Activated CD4-positive, alpha-beta T cell treated with anti-CD3 and anti-CD28 coated beads for 36 hours (primary cell): ENCODE data around the gene COA6. TPM values are rescaled to one million over a fixed set of nuclear protein-coding genes. Genes with fewer than 3 reads are reported as not detected.
"Not testable (repeated sequence)": the region's sequence is repeated elsewhere in the genome, so short reads cannot be mapped to it uniquely, and the experiment has no call there.

Experiments
- ATAC-seq: fragments of 200-7000 bp; cut with Tn5 transposase; one replicate; pipeline ENCODE4 v1.10.0; 2021; ENCODE audit warnings: mild to moderate bottlenecking, moderate library complexity
- CTCF ChIA-PET: fragments of 350-600 bp; sonication (Branson Sonifier 250); formaldehyde crosslinking; loops from one replicate; lab custom pipeline; 2021; ENCODE audit warnings: antibody characterized with exemption; lab: Charles Lee
- POLR2A ChIA-PET: fragments of 350-600 bp; sonication (Branson Sonifier 250); formaldehyde crosslinking; loops from one replicate; lab custom pipeline; 2021; ENCODE audit warnings: antibody characterized with exemption, inconsistent platforms; lab: Charles Lee
- DNase-seq: peaks from one replicate; pipeline ENCODE4 v3.0.0-alpha.2; 2020
- H3K27ac Mint-ChIP-seq: one replicate; pipeline ENCODE4 v1.8.0; 2021; ENCODE audit warnings: mixed read lengths
- H3K27me3 Mint-ChIP-seq: one replicate; pipeline ENCODE4 v1.8.0; 2021; ENCODE audit warnings: mixed read lengths
- H3K36me3 Mint-ChIP-seq: one replicate; pipeline ENCODE4 v1.8.0; 2021; ENCODE audit warnings: low read depth, mixed read lengths
- H3K4me1 Mint-ChIP-seq: one replicate; pipeline ENCODE4 v1.8.0; 2021; ENCODE audit warnings: mixed read lengths
- H3K4me3 Mint-ChIP-seq: one replicate; pipeline ENCODE4 v1.8.0; 2021; ENCODE audit warnings: mild to moderate bottlenecking, moderate library complexity, mixed read lengths
- H3K9me3 Mint-ChIP-seq: one replicate; pipeline ENCODE4 v1.8.0; 2021; ENCODE audit warnings: low read depth, mixed read lengths
- intact Hi-C, 2 experiments: fragments of 100-400 bp; cut with DNase I in 1 of 2; cut with micrococcal nuclease in 1 of 2; formaldehyde crosslinking; loops; one replicate each; pipeline versions ENCODE4 v1.14.2 to v1.15.1; 2022 to 2024; cut with DNase I, micrococcal nuclease
- total RNA-seq, 2 experiments: library from RNA; stranded (reverse); gene quantifications; one replicate each; pipeline ENCODE4 v1.2.3, GENCODE V29; 2021

Gene COA6
- total RNA-seq, 2 experiments from 2014 or later: 56.5 to 69.5 TPM

DNA sequence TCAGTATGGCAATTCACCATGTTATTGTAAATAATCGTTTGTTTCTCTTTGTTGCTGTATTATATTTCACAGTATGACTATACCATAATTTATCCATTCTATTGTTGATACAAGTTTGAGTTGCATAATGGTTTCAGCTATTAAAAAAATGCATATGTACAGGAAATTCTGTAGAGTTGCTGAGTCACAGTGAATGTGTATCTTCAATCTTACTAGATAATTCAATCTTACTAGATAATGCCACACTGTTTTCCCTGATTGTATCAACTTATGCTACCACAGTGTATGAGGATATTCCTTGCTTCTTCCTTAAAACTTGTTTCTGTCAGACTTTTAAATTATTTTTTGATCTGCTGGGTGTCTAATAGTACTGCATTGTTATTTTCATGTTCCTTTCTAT, 3.5 kb upstream of the COA6 start:
- intact Hi-C loops: loop anchor here (5.0 to 10.0 kb wide), 4 partner anchors 42 to 1415 kb away; partner anchors contain the start of genes NTPCR (in 1 of the 2) and TARBP1 (in 1 of the 2)
- POLR2A ChIA-PET: no interaction called here
- Mint-ChIP-seq H3K9me3 (no peaks in the 10 kb centered on the region), H3K4me3 (no peak overlapping the region), H3K4me1 (peaks cover 35% of the 10 kb centered on the region), H3K27me3 (no peaks in the 10 kb centered on the region), H3K36me3 (peaks cover 9% of the 10 kb centered on the region), H3K27ac (no peak overlapping the region)
- CTCF ChIA-PET: interaction anchor here (0.6 kb wide), 1 partner anchor 153 kb away, joined by 3 read pairs; no protein-coding TSS in a partner anchor
- no peak for ATAC-seq
- DNase-seq: no peak

DNA sequence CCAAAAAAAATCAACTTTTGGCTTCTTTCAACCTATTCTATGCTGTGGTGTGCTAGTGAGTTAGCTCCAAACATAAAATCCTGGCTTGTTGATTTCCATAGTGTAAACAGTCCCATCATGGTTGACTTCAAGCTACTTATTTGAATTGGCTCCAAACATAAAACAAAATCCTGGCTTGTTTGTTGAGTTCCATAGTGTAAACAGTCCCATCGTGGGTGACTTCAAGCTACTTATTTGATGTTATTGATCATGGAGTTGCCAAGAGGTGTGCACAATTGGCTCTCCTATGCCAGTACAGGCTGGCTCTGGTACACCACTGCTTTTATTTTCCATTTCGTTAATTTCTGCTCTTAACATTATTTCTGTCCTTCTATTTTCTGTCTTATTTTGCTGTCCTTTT, 1.8 kb upstream of the COA6 start:
- Mint-ChIP-seq H3K4me3 (no peak overlapping the region), H3K27me3 (no peaks in the 10 kb centered on the region), H3K9me3 (no peaks in the 10 kb centered on the region), H3K36me3 (peaks cover 18% of the 10 kb centered on the region), H3K27ac (no peak overlapping the region), H3K4me1 (peaks cover 49% of the 10 kb centered on the region)
- intact Hi-C loops: loop anchor here (5.0 to 10.0 kb wide), 4 partner anchors 44 to 1417 kb away; partner anchors contain the start of genes NTPCR (in 1 of the 2) and TARBP1 (in 1 of the 2)
- POLR2A ChIA-PET: interaction anchor here (0.6 kb wide), 1 partner anchor 43 kb away, joined by 3 read pairs; no protein-coding TSS in a partner anchor
- DNase-seq (no peak), ATAC-seq (no peak)
- CTCF ChIA-PET: interaction anchor here (0.7 to 1.1 kb wide), 3 partner anchors 10 to 158 kb away, joined by 3 to 4 read pairs (median 3); no protein-coding TSS in a partner anchor

DNA sequence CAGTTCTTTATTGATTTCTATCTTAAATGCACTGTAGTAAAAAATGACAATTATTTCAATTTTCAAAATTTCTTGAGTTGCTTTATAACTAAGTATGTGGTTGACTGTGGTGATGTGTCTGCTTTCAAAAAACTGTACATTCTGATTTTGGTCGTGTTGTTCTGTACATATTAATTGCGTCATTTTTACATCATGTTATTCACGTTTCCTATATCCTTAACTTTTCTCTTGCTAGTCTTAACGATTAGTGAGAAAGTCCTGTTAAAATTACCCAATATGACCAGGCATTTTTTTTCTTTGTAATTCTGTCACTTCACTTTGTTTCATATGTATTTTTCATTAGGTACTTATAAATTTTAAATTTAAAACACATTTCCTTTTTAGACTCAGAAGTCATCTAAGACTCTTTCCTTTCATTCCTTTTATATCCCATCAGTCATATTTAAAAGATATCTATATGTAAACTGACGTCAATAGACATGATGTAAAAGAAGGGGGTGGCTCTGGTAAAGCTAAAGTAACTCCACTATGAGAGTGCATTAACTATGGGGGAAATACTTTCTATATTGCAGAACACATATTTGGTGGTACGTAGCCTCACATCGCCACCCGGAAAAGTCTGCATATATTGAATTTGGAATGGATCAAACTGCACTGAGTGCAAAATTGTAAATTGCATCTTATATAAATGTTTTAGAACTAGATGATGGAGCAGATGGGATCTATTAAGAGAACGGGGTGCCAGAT, 1.1 kb upstream of the COA6 start:
- H3K27me3 Mint-ChIP-seq: no peaks in the 10 kb centered on the region
- H3K4me1 Mint-ChIP-seq: peaks cover 54% of the 10 kb centered on the region
- DNase-seq (no peak), ATAC-seq (no peak)
- no peaks in the 10 kb centered on the region for H3K9me3 Mint-ChIP-seq
- CTCF ChIA-PET: interaction anchor here (0.6 to 1.1 kb wide), 3 partner anchors 11 to 71 kb away, joined by 3 to 4 read pairs (median 3); no protein-coding TSS in a partner anchor
- peak overlapping the region; percentile 99 for H3K27ac Mint-ChIP-seq
- peaks cover 22% of the 10 kb centered on the region for H3K36me3 Mint-ChIP-seq
- POLR2A ChIA-PET: interaction anchor here (0.8 to 1.4 kb wide), 3 partner anchors 8 to 173 kb away, joined by 3 to 4 read pairs (median 4); no protein-coding TSS in a partner anchor
- intact Hi-C loops: loop anchor here (2.0 to 10.0 kb wide), 8 partner anchors 27 to 1417 kb away; partner anchors contain the start of genes NTPCR (in 1 of the 2) and TARBP1 (in 1 of the 2)
- H3K4me3 Mint-ChIP-seq: peak overlapping the region; percentile 98

DNA sequence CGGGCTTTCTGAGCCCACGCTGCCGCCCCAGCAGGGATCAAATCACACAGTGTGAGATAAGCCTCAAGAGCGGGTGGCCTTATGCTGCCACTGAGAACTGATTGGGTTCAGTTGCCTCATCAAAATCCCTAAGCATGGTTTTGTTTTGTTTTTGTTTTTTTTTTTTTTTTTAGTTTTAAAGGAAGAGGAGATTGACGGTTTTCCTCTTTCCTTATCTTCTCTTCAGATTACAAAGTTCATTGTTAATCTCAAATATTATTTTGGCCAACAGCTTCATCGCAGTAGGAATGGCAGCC, 651 bp downstream of the COA6 start:
- H3K36me3 Mint-ChIP-seq: peaks cover 37% of the 10 kb centered on the region
- ChIA-PET POLR2A (interaction anchor here (0.5 to 1.4 kb wide), 4 partner anchors 25 to 1119 kb away, joined by 4 to 5 read pairs (median 4); no protein-coding TSS in a partner anchor), CTCF (interaction anchor here (0.6 to 1.9 kb wide), 4 partner anchors 10 to 1131 kb away, joined by 3 to 7 read pairs (median 3); partner anchors contain the start of gene B3GALNT2)
- no peaks in the 10 kb centered on the region for H3K9me3 Mint-ChIP-seq
- peaks cover 52% of the 10 kb centered on the region for H3K4me1 Mint-ChIP-seq
- intact Hi-C loops: loop anchor here (1.0 to 10.0 kb wide), 15 partner anchors 25 to 1419 kb away; partner anchors contain the start of genes ARID4B (in 1 of the 2), GGPS1 (in 1 of the 2), MAP3K21 (in 1 of the 2) and NTPCR (in 1 of the 2)
- no peak for DNase-seq
- peak overlapping the region; percentile 98 for H3K4me3 Mint-ChIP-seq
- no peaks in the 10 kb centered on the region for H3K27me3 Mint-ChIP-seq
- H3K27ac Mint-ChIP-seq: peak overlapping the region; percentile 99
- no peak for ATAC-seq

DNA sequence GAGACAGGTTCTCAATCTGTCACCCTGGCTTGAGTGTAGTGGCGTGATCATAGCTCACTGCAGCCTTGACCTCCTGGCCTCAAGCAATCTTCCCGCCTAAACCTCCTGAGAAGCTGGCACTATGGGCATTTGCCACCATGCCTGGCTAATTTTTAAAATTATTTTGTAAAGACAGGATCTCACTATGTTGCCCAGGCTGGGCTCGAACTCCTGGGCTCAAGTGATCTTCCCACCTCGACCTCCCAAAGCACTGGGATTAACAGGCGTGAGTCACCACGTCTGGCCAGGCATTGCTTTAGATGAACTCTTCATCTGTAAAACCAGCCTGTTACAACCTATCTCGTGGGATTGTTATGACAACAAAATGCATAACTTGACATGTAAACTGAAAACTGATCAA, 2.4 kb downstream of the COA6 start:
- H3K4me3 Mint-ChIP-seq: no peak overlapping the region

DNA sequence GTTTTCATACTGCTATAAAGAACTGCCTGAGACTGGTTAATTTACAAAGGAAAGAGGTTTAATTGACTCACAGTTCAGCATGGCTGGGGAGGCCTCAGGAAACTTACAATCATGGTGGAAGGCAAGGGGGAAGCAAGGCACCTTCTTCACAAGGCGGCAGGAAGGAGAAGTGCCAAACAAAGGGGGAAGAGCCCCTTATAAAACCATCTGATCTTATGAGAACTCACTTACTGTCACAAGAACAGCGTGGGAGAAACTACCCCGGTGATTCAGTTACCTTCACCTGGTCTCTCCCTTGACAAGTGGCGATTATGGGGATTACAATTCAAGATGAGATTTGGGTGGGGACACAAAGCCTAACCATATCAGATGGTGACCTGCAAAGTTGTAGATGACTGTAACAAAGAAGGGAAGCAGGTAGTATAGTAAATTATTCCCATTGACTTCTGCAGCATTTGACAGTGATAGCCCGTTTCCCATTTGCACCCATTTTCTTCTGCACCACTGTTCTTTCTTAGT, 6.4 kb downstream of the COA6 start:
- peaks cover 36% of the 10 kb centered on the region for H3K4me1 Mint-ChIP-seq
- peaks cover 56% of the 10 kb centered on the region for H3K36me3 Mint-ChIP-seq
- H3K27me3 Mint-ChIP-seq, ATAC-seq, CTCF ChIA-PET, POLR2A ChIA-PET, H3K9me3 Mint-ChIP-seq, DNase-seq, H3K4me3 Mint-ChIP-seq: not testable (repeated sequence)
- H3K27ac Mint-ChIP-seq: peak overlapping the region; percentile 29
- intact Hi-C loops: loop anchor here in 1 of 2 experiments (10.0 kb wide), 1 partner anchor 1425 kb away; the partner anchor contains the start of gene NTPCR

More for the DNA sequence above, 2.4 kb downstream of the COA6 start:
- Mint-ChIP-seq H3K9me3 (peaks cover 3% of the 10 kb centered on the region), H3K4me1 (peaks cover 49% of the 10 kb centered on the region), H3K27me3 (no peaks in the 10 kb centered on the region), H3K27ac (no peak overlapping the region), H3K36me3 (peaks cover 53% of the 10 kb centered on the region)
- DNase-seq: no peak
- ATAC-seq: no peak
- ChIA-PET CTCF (no interaction called here), POLR2A (no interaction called here)
- intact Hi-C loops: loop anchor here in 1 of 2 experiments (10.0 kb wide), 1 partner anchor 1421 kb away; the partner anchor contains the start of gene NTPCR

DNA sequence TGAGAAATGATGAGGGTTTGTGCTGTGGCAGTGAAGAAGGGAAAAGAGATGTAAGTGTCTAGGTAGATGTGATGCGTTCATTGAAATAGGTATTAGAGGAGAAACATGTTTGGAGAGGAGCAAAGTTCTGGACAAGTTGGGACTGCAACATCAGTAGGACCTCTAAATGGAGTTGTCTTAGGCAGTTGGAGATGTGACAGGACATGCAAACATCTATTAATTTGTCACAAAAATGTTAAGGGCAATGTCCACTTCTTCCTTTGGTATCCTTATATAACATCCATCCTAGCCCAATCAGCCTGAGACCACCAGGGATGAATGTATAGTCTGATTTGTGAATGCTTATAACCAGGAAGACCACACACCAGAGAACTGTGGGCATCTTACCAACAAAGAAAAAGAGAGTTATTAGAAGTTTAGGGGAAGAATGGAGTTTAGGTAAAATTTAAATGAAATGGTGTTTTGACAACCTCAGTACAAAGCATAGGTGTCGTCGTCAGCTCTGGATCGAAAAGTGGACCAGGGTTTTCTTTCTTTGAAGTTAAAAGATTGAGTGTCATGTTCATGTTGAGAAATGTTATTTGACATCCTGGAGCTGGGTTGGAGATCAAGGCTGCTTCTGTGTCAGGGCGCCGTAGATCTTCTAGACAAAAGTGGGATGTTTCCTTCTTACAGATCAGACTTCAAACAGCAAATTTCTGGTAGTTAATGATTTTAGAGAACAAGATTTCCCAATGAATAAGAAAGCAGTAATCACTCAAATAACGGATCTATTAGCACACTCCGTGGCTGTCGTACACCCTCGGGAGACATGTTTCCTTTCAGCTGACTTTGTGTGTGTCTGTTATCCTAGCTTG, 8.7 kb downstream of the COA6 start:
- ATAC-seq (no peak), DNase-seq (no peak)
- intact Hi-C loops: no loop called here
- peak overlapping the region; percentile 62 for H3K27ac Mint-ChIP-seq
- peaks cover 29% of the 10 kb centered on the region for H3K4me1 Mint-ChIP-seq
- POLR2A ChIA-PET: no interaction called here
- peaks cover 3% of the 10 kb centered on the region for H3K9me3 Mint-ChIP-seq
- no peak overlapping the region for H3K4me3 Mint-ChIP-seq
- peaks cover 49% of the 10 kb centered on the region for H3K36me3 Mint-ChIP-seq
- CTCF ChIA-PET: interaction anchor here (0.7 kb wide), 1 partner anchor 107 kb away, joined by 3 read pairs; no protein-coding TSS in a partner anchor
- no peaks in the 10 kb centered on the region for H3K27me3 Mint-ChIP-seq

DNA sequence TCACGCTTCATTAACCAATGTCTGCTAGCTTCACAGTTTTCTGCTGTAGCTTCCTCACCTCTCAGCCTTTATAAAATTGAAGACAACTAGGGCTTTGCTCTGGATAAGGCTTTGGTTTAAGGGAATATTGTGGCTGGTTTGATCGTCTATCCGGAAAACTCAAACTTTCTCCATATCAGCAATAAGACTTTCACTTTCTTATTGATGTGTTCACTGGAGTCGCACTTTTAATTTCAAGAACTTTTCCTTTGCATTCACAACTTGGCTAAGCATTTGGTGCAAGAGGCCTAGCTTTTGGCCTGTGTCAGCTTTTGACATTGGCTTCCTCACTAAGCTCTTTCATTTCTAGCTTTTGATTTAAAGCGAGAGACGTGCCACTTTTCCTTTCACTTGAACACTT, 12.9 kb downstream of the COA6 start:
- peaks cover 27% of the 10 kb centered on the region for H3K36me3 Mint-ChIP-seq
- no peak overlapping the region for H3K4me3 Mint-ChIP-seq
- DNase-seq (no peak), ATAC-seq (peak; percentile 30)
- CTCF ChIA-PET: interaction anchor here (0.6 to 0.7 kb wide), 2 partner anchors 73 to 271 kb away, joined by 3 read pairs; no protein-coding TSS in a partner anchor
- POLR2A ChIA-PET: interaction anchor here (0.6 kb wide), 1 partner anchor 16 kb away, joined by 4 read pairs; no protein-coding TSS in a partner anchor
- H3K27ac Mint-ChIP-seq: peak overlapping the region; percentile 58
- intact Hi-C loops: no loop called here
- H3K4me1 Mint-ChIP-seq: peaks cover 16% of the 10 kb centered on the region
- no peaks in the 10 kb centered on the region for H3K9me3 Mint-ChIP-seq
- H3K27me3 Mint-ChIP-seq: no peaks in the 10 kb centered on the region

DNA sequence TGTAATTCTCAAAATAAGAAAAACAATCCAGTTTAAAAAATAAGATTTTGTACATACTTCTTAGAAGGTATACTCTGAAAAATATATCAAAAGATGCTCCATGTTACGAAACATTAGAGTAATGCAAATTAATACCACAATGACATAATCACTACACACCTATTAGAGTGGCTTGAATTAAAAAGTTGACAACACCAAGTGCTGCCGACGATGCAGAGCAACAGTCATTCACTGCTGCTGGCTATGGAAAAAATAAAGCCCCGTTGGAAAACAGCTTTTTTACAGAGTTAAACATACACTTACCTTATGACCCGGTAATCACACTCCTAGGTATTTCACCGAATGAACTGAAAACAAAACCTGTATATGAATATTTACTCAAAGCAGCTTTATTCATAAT, 14.8 kb downstream of the COA6 start:
- no peak overlapping the region for H3K27ac Mint-ChIP-seq
- H3K4me3 Mint-ChIP-seq: no peak overlapping the region
- H3K4me1 Mint-ChIP-seq: peaks cover 14% of the 10 kb centered on the region
- ATAC-seq: no peak
- H3K9me3 Mint-ChIP-seq: no peaks in the 10 kb centered on the region
- POLR2A ChIA-PET: no interaction called here
- H3K27me3 Mint-ChIP-seq: no peaks in the 10 kb centered on the region
- peaks cover 29% of the 10 kb centered on the region for H3K36me3 Mint-ChIP-seq
- CTCF ChIA-PET: interaction anchor here (0.7 kb wide), 1 partner anchor 1269 kb away, joined by 3 read pairs; no protein-coding TSS in a partner anchor
- intact Hi-C loops: no loop called here
- DNase-seq: no peak

DNA sequence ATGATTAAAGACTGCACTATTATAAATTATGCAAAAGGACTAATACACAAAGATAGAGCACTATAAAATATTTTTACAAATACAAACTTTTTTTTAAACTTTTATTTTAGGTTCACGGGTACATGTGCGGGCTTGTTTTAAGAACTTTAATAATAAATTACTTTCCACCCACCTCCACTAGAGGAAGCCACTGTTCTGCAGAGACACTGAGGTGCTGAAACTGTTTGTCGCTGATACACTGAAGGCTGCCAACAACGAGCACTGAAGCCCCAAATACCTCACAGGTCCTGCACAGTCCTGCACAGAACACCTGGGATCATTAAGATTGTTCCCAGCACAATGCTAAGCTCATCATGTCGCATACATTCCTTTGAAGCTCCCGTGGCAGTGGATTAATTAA, 19.9 kb downstream of the COA6 start:
- POLR2A ChIA-PET: no interaction called here
- H3K36me3 Mint-ChIP-seq: peaks cover 32% of the 10 kb centered on the region

More for the DNA sequence above, 19.9 kb downstream of the COA6 start:
- CTCF ChIA-PET: interaction anchor here (0.7 to 1.0 kb wide), 2 partner anchors 16 to 148 kb away, joined by 3 to 4 read pairs; no protein-coding TSS in a partner anchor
- Mint-ChIP-seq H3K4me3 (no peak overlapping the region), H3K27me3 (no peaks in the 10 kb centered on the region), H3K9me3 (no peaks in the 10 kb centered on the region), H3K4me1 (peaks cover 10% of the 10 kb centered on the region), H3K27ac (no peak overlapping the region)
- DNase-seq (no peak), ATAC-seq (peak; percentile 40)
- intact Hi-C loops: loop anchor here in 1 of 2 experiments (2.0 kb wide), 1 partner anchor 16 kb away; no protein-coding TSS in a partner anchor
